HG03565 (cell line): ENCODE measurements around the gene HID1.

ENCODE experiments used
- ATAC-seq: cut with Tn5 transposase; IDR thresholded peaks from one replicate; pipeline ENCODE4 v1.9.1; 2021; ENCODE audit warnings: mild to moderate bottlenecking, moderate library complexity; ENCODE audit not compliant: unreplicated experiment

HID1 gene

DNA sequence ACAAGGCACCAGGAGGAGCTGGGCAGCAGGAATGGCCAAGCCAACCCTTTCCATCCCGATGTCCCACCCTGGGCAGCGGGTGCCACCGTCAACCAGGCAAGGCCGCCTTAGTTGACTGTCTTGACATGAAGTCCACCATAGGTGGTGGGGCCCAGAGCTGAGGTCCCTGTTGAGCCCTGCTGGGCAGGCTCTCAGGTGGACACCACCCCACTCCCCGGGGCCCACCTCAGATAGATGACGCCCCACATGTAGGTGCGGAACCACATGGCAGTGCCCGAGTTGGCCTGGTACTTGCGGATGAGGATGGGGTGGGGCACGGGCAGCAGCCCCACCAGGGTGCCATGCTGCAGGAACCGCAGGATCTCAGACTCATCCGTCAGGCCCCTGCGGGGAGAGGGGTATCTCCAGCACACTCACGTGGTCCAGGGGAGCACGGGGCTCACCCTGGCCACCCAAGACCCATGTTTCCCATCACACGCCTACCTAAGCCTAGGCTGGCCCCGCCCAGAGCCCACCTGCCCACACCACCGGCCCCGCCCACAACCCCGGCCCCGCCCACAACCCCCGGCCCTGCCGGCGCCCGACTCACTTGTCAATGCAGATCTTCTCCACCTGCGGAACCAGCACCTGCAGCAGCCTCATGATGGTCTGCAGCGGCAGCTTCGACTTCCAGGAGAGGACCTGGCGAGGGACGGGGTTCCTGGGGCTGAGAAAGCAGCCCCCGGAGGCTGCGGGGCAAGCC, 20.7 kb downstream of the HID1 start:
- no peak for ATAC-seq

DNA sequence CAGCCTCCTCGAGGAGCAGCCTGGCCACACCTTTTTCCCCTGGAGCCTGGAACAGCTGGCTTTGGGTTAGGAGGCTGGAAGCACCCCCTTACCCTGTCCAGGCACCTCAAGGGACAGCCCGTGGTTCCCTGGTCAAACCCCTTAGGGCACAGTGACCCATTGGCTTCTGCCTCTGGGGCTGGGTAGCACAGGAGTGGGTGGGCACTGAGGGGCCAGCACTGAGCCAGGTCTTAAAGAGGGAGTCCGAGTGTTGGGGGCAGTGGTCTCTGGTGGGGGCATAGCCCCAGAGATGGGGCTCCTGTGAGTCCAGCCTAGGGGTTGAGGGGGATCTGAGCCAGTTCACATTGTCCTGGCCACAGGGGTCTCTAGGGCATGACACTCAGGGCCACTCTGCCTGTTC, 21.5 kb downstream of the HID1 start:
- ATAC-seq, result no peak

DNA sequence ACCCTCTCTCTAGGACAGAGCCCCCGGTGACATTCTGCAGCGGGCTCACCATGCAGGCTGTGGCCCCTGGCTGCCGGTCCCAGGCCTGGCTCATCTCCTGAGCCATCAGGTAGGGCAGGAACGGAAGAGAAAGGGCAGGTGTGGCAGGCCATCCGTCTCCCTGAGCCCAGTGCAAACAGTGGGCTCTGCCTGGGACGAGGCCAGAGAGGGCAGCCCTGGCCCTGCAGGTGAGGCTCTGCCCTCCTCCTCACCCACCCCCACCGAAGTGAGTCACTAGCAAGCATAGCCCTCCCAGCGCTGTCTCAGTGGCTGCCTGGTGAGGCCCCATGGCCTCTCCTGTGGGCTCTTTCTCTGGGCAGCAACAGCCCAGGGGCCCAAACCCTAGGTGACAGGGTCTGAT, 22.4 kb downstream of the HID1 start:
- no peak for ATAC-seq

DNA sequence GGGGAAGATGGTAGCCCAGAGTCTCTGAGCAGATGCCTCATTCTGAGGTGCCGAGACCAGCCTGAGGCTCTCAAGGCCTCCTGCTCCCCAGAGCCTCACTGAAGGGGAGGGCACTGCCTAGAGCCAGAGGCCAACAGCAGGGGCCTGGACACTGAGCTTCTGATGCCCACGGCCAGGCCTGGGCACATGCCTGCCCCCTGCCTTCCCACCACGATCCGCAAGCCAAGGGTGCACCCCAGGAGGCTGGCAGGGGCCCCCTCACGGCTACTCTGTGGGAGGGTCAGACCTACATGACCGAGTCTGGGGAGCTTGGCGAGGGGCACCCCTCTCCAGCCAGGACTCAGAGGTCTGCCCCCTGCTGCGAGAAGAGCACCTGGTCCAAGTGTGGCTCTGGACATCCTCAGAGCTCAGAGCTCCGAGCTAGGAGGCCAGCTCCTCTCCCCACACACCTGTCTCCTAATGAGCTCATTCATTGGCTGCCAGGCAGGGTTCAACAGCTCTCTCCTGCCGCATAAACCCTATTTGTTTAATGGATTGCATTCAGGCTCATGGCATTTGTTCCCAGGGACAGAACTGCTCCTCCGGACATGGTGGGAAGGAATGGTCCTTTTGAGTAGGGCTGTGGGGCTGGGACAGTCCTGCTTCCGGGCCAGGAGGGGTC, 23.0 kb downstream of the HID1 start:
- no peak for ATAC-seq

DNA sequence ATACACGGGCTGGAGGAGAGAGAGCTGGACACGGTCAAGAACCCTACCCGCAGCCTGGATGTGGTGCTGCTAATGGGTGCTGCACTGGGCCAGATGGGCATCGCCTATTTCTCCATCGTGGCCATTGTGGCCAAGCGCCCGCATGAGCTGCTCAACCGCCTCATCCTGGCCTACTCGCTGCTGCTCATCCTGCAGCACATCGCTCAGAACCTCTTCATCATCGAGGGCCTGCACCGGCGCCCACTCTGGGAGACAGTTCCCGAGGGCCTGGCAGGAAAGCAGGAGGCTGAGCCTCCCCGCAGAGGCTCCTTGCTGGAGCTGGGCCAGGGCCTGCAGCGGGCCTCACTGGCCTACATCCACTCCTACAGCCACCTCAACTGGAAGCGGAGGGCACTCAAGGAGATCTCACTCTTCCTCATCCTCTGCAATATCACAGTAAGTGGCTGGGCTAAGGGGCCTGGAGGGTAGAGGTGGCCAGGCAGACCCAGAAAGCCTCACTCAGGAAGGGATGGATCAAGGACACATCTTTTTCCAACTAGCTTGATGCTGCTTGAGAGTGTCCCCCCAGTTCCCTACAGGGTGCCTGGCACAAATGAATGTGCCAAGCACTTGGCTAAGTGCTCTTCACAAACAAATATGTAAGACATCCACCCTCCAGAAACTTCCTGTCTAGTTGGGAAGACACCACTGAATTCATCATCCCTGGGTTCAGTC, 25.4 kb downstream of the HID1 start:
- ATAC-seq, result no peak

DNA sequence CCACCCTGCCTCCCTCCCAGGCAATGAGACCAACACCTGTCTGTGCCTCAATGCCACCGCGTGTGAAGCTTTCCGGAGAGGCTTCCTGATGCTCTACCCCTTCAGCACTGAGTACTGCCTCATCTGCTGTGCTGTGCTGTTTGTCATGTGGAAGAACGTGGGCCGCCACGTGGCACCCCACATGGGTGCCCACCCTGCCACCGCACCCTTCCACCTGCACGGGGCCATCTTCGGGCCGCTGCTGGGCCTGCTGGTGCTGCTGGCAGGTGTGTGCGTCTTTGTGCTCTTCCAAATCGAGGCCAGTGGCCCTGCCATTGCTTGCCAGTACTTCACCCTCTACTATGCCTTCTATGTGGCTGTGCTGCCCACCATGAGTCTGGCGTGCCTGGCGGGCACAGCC, 25.9 kb downstream of the HID1 start:
- ATAC-seq, result no peak

DNA sequence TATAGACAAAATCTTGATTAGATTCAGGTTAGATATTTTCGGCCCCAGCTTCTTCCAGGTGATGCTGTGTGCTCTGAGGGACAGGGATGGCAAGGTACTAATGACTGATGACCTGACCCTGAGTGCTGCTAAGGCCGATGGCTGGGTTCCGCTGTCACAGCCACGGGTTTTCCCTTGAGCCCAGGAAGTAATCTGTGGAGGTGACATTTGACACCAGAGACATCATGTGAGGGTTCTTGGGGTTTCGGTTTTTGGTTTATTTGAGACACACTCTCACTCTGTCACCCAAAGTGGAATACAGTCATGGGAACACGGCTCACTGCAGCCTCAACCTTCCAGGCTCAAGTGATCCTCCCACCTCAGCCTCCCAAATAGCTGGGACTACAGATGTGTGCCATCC, 27.0 kb downstream of the HID1 start:
- peak; percentile 71 for ATAC-seq

DNA sequence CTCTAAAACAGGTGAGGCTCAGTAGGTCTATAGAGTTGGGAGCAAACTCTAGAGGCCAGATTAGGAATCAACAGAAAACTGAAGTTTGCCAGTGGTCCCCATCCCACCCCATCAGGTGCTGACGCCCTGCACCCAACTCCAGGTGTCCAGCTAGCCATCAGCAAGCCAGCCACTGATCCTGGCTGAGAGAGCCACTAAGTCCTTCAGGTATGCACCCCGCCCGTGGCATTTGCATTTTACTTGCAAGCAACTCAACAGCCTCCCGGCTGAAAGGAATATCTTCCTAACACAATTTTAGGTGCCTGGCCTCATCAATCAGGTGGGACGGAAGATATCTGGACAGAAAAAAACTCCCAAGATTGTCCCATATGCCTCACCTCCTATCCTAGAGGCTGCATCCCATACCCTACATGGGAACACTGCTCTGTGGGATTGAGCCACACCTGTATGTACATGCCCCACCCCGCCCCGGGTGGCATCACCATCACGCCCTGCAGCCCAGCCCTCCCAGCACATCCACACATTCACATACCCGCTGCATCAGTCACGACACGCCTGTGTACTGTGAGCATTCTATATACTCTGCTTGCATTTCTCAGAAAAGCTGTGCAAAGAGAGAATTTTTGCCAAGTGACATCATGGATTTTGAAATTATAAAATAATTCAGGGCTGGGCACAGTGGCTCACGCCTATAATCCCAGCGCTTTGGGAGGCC, 28.6 kb downstream of the HID1 start:
- no peak for ATAC-seq

DNA sequence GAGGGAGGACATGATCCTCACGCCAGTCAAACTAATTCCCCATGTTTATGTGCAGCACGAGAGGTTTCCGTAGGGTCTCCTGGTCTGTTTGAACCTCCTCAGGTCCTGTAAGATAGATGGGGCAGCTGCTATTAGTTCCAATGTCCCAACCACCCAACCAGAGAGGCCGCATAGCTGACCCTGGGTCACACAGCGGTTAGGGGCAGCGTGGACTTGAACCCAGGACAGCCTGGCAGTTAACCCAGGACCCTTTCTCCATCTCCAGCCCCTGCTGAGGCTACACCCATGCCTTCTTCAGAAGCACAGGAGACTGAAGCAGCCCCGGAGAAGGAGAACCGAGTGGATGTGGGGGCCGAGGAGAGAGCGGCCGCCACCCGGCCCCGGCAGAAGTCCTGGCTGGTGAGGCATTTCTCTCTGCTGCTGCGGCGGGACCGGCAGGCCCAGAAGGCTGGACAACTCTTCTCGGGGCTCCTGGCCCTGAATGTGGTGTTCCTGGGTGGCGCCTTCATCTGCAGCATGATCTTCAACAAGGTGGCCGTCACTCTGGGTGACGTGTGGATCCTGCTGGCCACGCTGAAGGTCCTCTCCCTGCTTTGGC, 31.3 kb downstream of the HID1 start:
- no peak for ATAC-seq

DNA sequence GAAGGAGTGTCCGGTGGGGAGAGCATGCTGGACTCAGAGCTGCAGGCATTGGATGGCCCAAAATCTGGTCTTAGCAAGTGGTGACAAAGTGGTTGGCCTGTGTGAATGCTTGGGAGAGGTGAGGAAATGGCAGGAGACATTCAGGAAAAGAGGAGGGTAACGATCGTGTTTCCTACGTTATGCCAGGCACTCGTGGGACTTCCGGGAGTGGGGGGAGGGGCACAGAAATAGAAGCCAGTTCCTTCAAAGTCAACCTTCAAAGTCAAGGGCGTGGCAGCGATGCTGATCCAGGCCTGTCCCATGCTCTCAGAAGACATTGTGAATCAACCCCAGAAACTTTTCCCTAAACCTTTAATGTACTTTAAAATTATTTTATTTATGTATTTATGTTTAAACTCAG, 33.0 kb downstream of the HID1 start:
- ATAC-seq, result no peak

DNA sequence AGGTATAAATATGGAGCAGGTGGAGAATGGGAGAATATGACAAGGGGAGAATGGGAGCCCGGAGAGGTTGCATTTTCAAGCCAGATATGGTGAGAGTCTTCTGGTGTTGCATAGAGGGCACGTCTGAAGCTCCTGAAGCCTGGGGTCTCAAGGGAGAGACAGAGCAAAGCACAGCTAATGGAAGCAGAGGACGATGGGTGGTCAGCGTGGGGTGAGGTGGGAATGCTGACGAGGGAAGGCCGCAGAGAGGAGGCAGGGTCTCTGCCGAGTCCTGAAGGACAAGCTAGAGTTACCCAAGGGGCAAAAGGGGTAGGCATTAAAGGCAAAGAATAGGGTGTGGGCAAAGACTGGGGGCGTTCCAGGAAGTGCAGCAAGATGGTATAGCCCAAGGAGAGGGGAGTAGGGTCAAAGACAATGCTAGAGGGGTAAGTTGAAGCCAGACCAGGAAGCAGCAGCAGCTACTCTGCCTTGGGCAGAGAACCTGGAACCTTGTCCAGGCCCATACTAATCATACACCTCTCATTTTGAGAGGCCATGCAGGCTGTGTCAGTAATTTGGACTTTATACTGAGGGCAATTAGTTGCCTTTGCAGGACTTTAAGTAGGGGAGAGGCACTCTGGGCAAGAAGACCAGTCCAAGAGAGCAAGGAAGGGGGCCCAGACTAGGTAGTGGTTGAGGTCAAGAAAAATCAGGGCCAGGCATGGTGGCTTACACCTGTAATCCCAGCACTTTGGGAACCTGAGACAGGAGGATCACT, 34.2 kb downstream of the HID1 start:
- no peak for ATAC-seq

DNA sequence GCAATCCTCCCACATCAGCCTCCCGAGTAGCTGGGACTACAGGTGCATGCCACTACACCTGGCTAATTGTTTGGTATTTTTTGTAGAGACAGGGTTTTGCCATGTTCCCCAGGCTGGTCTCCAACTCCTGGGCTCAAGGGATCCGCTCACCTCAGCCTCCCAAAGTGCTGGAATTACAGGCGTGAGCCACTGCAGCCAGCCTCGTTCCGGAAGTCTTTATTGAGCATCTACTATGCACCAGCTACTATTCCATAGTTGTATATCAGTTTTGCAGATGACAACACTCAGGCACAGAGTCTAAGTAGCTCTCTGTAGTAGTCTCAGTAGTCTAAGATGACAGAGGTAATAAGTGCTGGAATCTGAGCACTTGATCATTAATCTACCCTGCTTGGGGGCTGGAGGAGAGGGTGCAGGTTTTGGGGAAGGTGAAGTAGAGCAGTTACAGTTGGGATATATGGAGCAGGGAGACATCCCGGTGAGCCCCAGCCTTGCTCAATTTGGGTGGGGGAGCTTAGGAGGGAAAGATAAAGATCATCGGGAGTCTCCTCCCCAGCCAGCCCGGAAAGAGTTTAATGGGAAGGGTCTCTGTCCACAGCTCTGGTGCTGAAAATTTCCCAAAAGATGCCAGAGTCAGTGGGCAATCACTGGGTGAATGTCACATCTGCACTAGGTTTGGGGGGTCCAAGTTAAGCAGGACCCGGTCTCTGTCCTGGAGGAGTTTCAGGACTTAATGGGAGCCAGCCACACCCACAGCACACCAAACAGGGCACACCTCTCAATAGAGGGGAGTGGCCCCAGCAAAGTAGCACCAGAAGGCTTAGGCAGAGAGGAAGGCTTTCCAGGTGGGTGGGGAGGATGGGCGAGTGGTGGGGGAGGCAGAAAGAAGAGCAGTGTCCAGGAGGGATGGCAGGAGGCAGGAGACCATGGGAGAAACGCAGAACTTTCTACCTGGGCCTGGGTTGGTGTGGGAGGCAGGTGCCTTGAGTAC, 35.2 kb downstream of the HID1 start:
- ATAC-seq, result no peak

DNA sequence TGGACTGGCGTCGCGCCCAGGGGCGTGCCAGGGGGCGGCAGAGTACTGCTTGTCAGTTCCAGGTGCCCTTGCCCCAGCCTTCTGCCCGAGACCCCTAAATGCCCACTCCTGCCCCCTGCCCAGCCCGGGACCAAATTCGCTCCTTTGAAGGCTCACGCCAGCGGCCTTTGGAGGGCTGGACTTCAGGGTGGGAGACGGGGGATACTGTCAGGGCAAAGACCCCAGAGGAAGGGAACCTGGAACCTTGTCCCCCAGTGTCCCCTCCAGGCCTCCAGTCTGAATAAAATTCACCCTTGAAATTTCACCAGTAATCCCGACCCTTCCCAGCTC, 36.1 kb downstream of the HID1 start:
- no peak for ATAC-seq

DNA sequence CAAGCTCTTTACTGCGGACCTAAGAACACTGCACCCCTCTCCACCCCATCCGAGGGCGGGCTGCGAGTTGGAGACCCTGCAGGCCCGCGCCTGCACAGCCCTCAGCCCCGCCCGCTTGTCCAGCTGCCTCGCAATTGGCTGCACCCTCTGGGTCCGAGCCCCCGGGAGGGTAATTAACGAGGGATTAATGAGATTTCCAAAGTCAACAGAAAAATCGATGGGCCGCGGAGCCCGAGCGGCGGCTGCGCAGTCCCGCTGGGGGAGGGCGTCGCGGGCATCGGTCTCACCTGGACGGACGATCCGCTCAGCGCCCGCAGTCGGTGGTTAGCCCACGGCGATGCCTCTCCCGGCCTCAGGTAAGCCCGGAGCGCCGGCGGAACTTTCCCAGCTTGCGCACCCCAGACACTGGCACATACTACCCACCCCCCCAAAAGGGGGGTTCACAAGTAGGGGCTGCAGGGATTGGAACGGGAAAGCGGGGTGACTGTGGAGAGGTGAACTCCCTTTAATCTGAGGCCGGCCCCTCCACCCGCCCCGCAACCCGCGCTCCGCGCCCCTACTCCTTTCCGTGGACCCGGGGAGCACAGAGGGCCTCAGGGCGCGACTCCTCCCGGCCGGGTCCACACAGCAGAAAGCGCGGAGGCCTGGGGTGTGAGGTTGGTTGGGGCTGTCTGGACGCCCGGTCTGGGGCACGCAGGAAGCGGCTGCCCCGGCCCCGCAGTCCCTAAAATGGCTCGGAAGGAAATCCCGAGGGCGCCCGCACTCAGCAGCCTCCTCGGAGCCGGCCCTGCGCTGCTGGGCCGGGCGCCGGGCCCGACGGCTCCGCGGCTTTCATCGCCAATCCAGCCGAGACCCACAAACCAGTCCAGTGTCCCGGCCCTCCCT, 36.7 kb downstream of the HID1 start, which contains the start of gene OTOP3:
TSS of gene OTOP3 (plus strand) at position 314 of the 885 bp plus-strand sequence. CDS start at position 338, 24 bp downstream.
- ATAC-seq, result no peak

DNA sequence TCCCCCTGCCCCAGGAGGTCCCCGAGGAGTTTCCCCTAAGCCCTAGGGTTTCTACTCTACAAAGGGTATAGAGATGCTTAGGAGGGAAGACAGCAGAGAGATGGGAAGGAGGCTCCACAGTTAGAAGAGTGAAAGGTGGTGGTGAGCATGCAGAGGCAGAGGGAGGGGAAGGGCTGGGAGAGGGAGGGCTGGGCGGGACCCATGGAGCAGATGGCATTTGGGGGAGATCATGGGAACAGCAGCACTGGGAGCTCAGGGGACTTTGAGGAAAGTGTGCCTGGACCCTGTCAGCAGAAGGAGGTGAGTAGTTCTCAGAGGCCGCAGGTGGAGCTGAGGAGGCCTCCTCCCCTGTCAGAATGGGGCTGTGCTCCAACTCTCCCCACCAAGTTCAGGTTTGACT, 37.5 kb downstream of the HID1 start:
- no peak for ATAC-seq

DNA sequence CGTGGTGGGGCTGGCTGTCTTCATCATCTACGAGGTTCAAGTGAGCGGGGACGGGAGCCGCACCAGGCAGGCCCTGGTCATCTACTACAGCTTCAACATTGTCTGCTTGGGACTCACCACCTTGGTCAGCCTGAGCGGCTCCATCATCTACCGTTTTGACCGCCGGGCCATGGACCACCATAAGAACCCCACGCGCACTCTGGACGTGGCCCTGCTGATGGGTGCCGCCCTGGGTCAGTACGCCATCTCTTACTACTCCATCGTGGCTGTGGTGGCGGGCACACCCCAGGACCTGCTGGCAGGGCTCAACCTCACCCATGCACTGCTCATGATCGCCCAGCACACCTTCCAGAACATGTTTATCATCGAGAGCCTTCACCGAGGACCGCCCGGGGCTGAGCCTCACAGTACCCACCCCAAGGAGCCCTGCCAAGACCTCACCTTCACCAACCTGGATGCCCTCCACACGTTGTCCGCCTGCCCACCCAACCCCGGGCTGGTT, 42.0 kb downstream of the HID1 start:
- no peak for ATAC-seq

DNA sequence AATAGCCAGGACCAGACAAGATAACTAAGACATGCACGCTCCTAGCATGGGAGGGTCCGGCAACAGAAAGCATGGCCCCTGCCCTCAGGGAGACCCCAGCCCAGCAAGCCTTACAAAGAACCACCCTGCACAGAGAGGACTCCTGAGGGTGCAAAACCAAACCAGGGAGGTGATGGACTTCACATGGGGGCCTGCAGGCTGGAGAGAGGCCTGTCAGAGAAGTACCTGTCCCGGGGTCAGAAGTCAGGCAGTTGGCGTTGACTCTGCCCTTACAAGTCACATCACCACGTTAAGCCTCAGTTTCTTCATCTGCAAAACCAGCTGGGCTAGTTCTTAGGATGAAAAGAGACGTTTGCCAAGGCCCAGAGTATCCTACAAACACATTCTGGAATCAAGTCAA, 43.8 kb downstream of the HID1 start:
- ATAC-seq, result no peak

DNA sequence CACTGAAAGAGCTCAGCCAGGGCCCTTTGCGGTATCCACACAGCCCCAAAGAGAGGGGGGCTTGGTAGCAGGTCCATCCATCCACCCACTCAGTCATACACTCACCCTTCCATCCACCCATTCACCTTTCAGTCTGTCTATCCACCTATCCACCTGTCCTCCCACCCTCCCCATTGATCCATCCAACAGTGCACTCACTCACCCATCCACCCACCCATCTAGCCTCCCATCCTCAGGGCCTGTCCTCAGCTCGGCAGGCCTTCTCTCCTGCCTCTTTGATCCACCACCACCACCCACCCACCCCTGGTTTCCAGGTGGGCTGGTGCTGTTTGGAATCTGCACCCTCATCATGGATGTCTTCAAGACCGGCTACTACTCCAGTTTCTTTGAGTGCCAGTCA, 47.3 kb downstream of the HID1 start:
- no peak for ATAC-seq
